Adipose tissue (tissue), 3 donors: ENCODE measurements around the gene SLC9C1. TPM values are rescaled to one million over a fixed set of nuclear protein-coding genes. Genes with fewer than 3 reads are reported as not detected.

Experiments used
- H3K27ac ChIP-seq: one replicate; pipeline ENCODE4 v1.5.1; 2013; ENCODE audit warnings: low read depth, low read length
- WGBS, 3 donors: extraction: QIAGEN DNeasy Blood & Tissue Kit; methylation state at CpG; one replicate each; pipeline ENCODE4 v1.1.7; 2013; 5-methylcytosine and 5-hydroxymethylcytosine counted together
- polyA plus RNA-seq, 3 donors: library from polyadenylated mRNA; stranded (reverse); fragments of 200-250 nt; gene quantifications; one replicate each; pipeline ENCODE4 v1.2.3, GENCODE V29; 2013
- donor health status: healthy with polysubstance abuse.
- donor health status: Bipolar disorder and iron deficiency.
- donor health status: healthy.

Gene SLC9C1
- polyA plus RNA-seq, 3 donors: 0.06 TPM; not detected in 2

DNA sequence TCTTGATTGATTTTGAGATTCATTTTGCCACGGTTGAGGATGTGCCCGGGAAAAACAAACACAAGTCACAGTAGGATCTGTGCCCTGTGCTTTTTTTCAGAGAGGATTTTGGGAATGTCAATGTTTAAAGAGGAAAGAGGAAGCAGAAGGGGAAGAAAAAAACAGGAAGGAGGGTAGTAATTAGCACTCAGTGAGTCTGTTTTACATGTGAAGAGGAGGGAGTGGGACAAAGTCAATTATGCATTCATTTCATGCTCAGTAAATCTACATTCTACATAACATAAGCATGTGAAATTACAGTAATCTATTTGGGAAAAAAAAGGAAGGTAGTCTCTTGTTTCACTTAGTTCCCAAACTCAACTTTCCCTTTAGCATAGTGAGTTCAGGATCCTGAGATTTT is 20.6 kb upstream of the SLC9C1 start:
- WGBS, 3 donors: 62 to 80% (median 67%) methylated on average over 2 of the region's 2 CpGs
- H3K27ac ChIP-seq: no peak overlapping the region

DNA sequence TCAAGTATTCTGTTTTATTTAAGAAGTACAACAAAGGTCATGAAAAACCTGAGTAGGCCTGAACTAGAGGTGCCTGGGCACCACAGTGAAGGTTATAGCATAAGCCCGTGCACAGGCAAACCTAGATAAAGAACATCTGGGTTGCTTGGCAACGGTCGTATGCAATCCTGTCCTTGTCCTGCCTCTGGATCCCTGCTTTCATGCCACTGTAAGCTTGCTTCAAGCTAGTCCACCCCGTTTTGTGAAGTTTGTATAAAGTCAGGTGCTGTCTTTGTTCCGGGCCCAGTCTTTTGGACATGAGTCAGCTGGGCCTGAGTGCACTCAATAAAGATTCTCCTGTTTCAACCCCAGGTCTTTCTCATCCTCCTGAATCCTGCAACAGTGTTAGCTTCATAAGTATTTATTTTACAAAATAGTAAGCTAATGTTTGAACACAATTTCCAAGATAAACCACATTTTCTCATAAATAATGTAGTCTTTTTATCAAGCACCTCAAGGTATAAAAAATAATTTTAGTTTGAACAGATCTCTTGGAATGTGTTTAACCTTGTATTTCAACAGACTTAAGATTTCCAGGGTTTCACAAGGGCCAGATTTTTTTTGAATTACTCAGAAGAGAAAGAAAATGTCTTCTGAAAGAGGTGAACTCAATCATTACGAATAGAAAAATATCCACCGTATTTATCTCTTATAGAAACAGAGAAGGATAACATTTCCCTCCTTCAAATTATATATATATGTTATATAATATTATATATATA is 14.3 kb upstream of the SLC9C1 start:
- 57 to 71% (median 57%) methylated on average over 7 of the region's 7 CpGs for WGBS, 3 donors
- no peak overlapping the region for H3K27ac ChIP-seq

- 70 to 94% (median 82%) methylated on average over 4 of the region's 4 CpGs for WGBS, 3 donors
- H3K27ac ChIP-seq: no peak overlapping the region
Measured at GRCh38 chr3:112307557-112307956, 13.5 kb upstream of the SLC9C1 start.

- WGBS, 3 donors: 90 to 97% (median 93%) methylated on average over 9 of the region's 9 CpGs
- no peak overlapping the region for H3K27ac ChIP-seq
Measured at GRCh38 chr3:112306825-112307224, 12.8 kb upstream of the SLC9C1 start.

- 64 to 82% (median 79%) methylated on average over 2 of the region's 2 CpGs for WGBS, 3 donors
- no peak overlapping the region for H3K27ac ChIP-seq
Measured at GRCh38 chr3:112304611-112305010, 10.6 kb upstream of the SLC9C1 start.

- no peak overlapping the region for H3K27ac ChIP-seq
- WGBS, 3 donors: 4 to 16% (median 6%) methylated on average over 11 of the region's 11 CpGs
Measured at GRCh38 chr3:112303764-112304325, 9.8 kb upstream of the SLC9C1 start.

- H3K27ac ChIP-seq: no peak overlapping the region
- WGBS, 3 donors: 33 to 39% (median 38%) methylated on average over 12 of the region's 12 CpGs
Measured at GRCh38 chr3:112302881-112303763, 9.1 kb upstream of the SLC9C1 start.

DNA sequence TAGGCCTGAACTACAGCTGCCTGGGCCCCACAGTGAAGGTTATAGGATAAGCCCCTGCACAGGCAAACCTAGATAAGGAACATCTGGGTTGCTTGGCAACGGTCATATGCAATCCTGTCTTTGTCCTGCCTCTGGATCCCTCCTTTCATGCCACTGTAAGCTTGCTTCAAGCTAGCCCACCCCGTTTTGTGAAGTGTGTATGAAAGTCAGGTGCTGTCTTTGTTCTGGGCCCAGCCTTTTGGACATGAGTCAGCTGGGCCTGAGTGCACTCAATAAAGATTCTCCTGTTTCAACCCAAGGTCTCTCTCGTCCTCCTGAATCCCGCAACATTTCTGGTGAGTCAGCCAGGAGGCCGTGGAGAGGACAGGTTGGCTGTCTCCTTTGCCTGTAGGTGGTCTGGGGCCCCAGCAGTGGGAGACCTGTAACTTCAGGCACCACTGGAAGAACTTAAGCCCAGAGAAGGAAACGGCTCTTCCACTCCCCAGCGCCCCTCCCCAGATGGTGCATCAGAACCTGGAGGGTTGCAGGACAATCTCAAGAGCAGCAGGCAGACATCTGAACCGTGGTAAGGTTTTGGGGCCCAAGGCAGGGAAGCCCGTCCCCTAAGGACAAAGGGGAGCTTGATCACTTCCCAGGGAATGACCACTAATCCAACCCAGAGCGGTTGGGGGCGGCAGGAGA is 8.3 kb upstream of the SLC9C1 start:
- no peak overlapping the region for H3K27ac ChIP-seq
- 82 to 84% (median 82%) methylated on average over 11 of the region's 11 CpGs for WGBS, 3 donors

- no peak overlapping the region for H3K27ac ChIP-seq
Measured at GRCh38 chr3:112298781-112299180, 4.8 kb upstream of the SLC9C1 start.

- no peak overlapping the region for H3K27ac ChIP-seq
Measured at GRCh38 chr3:112297714-112298113, 3.7 kb upstream of the SLC9C1 start.

DNA sequence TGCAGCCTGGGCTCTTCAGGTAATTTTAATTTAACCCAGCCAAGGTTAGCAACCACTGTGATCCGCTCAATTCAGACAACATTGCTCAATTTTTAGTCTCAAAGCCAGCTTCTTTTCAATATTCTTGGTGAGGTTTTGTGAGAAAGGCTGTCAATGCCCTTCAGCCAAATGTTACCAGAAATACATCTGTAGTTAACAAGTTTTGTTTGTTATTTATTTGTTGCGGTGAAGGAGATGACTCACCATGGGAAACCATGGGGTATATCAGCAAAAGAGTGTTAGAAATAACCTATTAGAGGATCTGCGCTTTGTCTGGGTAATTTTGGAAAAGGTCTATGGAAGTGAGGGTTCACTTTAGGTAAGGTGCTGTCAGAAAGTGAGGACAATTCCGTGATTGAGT is 5.0 kb downstream of the SLC9C1 start:
- WGBS, 3 donors: 86 to 93% (median 93%) methylated on average over 4 of the region's 4 CpGs
- no peak overlapping the region for H3K27ac ChIP-seq

GRCh38 chr3:112280266-112280665 is 13.8 kb downstream of the SLC9C1 start:
- WGBS, 3 donors: 80 to 96% (median 94%) methylated on average over 1 of the region's 1 CpG
- no peak overlapping the region for H3K27ac ChIP-seq

DNA sequence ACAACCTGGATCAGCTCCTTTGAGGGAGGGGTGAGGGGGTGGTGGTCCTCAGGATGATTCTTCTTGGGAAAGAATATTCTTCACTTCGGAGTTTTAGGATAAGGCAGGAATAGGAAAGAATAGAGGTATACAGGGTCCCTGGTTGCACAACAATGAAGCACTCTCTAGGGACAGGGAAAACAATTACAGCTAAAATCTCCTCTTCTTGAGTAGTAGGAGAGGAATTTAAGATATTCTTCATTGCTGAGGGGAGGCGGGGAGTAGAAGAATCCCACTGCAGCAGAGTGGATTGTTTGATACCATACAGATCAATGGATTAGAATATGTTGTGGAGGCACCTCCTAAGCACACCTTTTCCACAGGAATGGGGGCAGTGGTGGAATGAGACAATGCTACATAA is 20.5 kb downstream of the SLC9C1 start:
- 94 to 96% (median 95%) methylated on average over 2 of the region's 2 CpGs for WGBS, 3 donors
- no peak overlapping the region for H3K27ac ChIP-seq

DNA sequence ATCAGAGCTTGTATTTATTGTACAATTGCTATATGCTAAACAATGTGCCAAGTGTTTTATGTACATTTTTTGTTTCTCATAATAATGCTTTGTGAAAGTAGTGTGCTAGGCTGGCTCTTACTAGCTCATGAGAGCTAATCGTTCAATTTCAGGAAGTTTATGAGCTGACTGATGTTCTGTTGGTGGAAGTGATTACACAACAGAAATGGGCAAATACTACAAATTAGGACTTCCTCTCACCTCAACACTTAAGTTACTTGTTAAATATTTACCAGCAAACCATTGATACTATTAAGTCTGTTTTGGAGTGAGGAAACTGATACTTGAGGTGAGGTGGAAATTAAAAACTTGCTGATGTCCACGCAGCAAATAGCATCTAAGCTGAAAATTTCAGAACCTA is 32.3 kb downstream of the SLC9C1 start:
- H3K27ac ChIP-seq: no peak overlapping the region
- WGBS, 3 donors: 58 to 69% (median 65%) methylated on average over 2 of the region's 2 CpGs

GRCh38 chr3:112260563-112260962 is 33.5 kb downstream of the SLC9C1 start:
- WGBS, 3 donors: 76 to 95% (median 91%) methylated on average over 1 of the region's 1 CpG
- H3K27ac ChIP-seq: no peak overlapping the region

DNA sequence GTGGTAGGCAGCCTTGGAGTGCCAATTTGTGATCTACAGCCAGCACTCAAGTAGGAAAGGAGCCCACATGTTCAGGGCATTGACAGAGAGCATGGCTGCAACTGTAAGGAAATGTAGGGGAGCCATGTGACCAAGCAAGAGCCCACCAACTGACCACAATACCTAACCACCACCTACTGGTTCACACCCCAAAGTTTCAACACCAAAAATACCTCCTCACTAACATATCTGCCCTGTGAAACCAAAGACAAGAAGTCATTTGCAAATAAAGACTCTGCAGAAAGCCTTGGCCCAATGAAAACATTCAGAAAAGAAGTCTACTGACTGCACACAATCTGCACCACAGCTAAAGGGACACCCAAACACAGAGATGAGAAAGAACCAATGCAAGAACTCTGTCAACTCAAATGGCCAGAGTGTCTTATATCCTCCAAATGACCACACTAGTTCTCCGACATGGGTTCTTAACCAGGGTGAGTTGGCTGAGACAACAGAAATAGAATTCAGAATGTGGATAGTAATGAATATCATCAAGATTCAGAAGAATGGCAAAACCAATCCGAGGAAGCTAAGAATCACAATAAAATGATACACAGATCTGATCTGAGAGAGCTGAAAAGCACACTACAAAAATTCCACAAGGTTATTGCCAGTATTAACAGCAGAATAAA is 40.6 kb downstream of the SLC9C1 start:
- WGBS, 3 donors: 93 to 97% (median 93%) methylated on average over 2 of the region's 2 CpGs
- no peak overlapping the region for H3K27ac ChIP-seq

GRCh38 chr3:112247900-112248299 is 46.1 kb downstream of the SLC9C1 start:
- H3K27ac ChIP-seq: no peak overlapping the region
- WGBS, 3 donors: 84 to 91% (median 86%) methylated on average over 4 of the region's 4 CpGs

- no peak overlapping the region for H3K27ac ChIP-seq
- 40 to 67% (median 61%) methylated on average over 2 of the region's 2 CpGs for WGBS, 3 donors
Measured at GRCh38 chr3:112247350-112247749, 46.7 kb downstream of the SLC9C1 start.
